HG03060 (cell line): Measurements from ENCODE around the gene PCED1B.
A peak's percentile ranks its signal among the peaks of the same experiment; 100 is the strongest.
"Not testable (repeated sequence)": the region's sequence is repeated elsewhere in the genome, so short reads cannot be mapped to it uniquely, and the experiment has no call there.

Experiments
- ATAC-seq: cut with Tn5 transposase; IDR thresholded peaks from one replicate; pipeline ENCODE4 v1.9.1; 2021; ENCODE audit warnings: low read depth, moderate number of reproducible peaks; ENCODE audit not compliant: unreplicated experiment

PCED1B gene

GRCh38 chr12:47202176-47202575 is 122.8 kb downstream of the PCED1B start:
- no peak for ATAC-seq

GRCh38 chr12:47205532-47206449 is 126.4 kb downstream of the PCED1B start:
- ATAC-seq, result no peak

DNA sequence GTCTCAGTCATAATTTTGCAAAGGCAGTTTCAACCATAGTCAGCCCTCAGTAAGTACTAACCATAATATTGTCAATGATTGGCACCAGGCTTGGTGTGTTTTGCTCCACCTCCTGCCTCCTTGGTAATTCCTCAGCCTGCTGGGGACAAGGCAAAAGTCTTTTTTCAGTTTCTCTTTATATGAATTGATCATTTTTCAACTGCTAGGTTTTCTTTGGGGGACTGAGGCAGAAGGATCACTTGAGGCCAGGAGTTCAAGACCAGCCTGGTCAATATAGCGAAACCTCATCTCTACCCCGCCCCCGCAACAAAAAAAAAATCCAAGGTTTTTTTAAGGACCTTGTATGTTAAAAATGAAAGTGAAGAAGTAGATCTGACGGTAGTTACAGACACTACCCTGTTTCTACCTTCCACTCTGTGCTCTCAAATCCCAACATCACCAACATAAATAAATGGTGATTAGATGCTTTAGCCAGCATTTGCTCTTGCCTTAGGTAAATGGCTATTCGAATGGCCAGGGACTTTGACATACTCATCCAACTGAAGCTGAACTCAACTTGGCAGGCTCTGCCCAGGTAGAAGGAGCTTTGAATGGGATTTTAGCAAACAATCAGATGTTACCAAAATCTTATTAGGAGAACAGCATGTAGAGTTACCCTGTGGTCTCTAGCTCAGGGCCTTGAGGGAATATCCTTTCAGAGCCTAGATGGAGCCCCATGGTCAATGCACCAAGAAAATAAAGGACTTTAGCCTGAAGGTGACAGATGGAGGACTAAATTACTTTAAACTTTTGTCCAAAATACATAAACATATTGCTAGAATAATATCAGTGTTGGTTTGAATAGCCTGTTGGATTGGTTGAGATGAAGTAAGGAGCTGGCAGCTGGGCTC is 127.3 kb downstream of the PCED1B start:
- no peak for ATAC-seq

- ATAC-seq, result peak; percentile 41
Observed at GRCh38 chr12:47207340-47207717, 127.9 kb downstream of the PCED1B start.

GRCh38 chr12:47207829-47208248 is 128.4 kb downstream of the PCED1B start:
- ATAC-seq, result peak; percentile 60

DNA sequence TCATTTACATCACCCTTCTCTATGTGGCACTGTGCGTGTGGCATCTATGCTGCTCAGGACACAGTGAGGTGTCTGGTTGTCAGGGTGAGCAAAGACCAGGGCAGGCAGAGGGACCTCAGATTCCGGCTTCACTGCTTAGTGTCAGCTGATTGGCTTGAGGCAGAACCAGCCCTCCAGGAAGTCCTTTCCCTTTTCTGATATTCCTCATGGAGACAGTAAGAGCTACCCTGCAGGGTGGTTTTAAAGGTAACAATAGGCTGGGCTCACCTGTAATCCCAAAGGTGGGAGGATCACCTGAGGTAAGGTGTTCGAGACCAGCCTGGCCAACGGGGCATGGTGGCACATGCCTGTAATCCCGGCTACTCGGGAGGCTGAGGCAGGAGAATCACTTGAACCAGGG is 129.6 kb downstream of the PCED1B start:
- ATAC-seq, result no peak

- ATAC-seq, result no peak
Observed at GRCh38 chr12:47210776-47211175, 131.4 kb downstream of the PCED1B start.

DNA sequence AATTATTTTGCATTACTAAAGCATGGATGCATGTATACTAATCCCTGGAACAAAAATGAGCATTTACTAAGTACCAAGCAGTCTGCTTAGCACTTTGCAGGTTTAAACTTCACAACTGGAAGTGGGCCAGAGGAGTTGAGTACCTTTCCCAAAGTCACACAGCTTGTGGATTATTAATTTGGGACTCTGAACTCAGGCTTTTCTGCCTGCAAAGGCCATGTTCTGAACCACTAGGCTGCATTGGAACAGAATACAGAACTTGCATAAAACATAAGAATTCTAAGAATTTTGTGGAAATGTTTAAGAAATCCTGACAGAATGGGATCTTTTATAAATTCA is 133.2 kb downstream of the PCED1B start:
- no peak for ATAC-seq

GRCh38 chr12:47213396-47213795 is 134.0 kb downstream of the PCED1B start:
- ATAC-seq, result no peak

- no peak for ATAC-seq
Observed at GRCh38 chr12:47214001-47214619, 134.7 kb downstream of the PCED1B start.

DNA sequence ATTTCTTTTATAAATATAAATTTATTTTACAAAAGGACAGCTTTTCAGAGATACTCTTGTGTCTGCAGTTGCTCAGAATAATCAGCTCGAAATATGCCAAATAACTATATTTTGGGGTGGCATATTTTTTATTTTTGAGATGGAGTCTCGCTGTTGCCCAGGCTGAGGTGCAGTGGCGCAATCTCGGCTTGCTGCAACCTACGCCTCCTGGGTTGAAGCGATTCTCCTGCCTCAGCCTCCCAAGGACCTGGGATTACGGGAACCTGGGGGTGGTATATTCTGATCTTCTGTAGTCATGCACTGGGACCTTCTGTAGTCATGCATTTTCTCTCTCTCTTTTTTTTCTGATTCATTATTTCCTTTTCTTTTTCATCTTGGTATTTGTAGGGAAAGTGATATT is 135.3 kb downstream of the PCED1B start:
- ATAC-seq, result no peak

- peak; percentile 63 for ATAC-seq
Observed at GRCh38 chr12:47216150-47216677, 136.8 kb downstream of the PCED1B start.

DNA sequence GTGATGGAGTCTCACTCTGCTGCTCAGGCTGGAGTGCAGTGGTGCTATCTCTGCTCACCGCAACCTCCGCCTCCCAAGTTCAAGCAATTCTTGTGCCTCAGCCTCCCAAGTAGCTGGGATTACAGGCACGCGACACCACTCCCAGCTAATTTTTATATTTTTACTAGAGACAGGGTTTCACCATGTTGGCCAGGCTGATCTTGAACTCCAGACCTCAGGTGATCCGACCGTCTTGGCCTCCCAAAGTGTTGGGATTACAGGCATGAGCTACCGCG is 138.1 kb downstream of the PCED1B start:
- ATAC-seq, result not testable (repeated sequence)

GRCh38 chr12:47218191-47218654 is 138.8 kb downstream of the PCED1B start:
- no peak for ATAC-seq

GRCh38 chr12:47219243-47219642 is 139.8 kb downstream of the PCED1B start:
- no peak for ATAC-seq

GRCh38 chr12:47221256-47222023 is 142.0 kb downstream of the PCED1B start:
- ATAC-seq, result no peak

DNA sequence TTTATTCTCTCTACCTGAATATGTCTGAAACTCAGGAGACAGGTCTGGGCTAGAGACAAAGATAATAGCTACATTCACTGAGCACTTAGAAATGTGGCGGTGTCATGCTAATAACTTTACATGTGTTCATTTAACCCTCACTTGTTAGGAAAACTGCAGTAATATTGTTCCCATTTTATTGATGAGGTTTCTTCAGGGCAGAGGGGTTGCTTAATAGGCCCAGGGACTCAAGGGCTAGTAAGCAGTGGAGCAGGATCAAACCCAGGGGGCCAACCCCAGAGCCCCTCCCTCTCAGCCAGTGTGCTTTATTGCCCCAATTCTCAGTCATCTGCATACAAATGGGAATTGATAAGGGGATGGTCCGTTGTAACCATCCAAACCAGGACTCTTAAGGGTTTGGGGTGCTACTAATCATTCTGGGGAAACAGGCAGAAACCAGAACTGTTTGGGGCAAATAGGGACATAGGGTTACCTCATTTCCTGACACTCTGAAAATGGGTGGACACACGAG is 143.2 kb downstream of the PCED1B start:
- no peak for ATAC-seq

DNA sequence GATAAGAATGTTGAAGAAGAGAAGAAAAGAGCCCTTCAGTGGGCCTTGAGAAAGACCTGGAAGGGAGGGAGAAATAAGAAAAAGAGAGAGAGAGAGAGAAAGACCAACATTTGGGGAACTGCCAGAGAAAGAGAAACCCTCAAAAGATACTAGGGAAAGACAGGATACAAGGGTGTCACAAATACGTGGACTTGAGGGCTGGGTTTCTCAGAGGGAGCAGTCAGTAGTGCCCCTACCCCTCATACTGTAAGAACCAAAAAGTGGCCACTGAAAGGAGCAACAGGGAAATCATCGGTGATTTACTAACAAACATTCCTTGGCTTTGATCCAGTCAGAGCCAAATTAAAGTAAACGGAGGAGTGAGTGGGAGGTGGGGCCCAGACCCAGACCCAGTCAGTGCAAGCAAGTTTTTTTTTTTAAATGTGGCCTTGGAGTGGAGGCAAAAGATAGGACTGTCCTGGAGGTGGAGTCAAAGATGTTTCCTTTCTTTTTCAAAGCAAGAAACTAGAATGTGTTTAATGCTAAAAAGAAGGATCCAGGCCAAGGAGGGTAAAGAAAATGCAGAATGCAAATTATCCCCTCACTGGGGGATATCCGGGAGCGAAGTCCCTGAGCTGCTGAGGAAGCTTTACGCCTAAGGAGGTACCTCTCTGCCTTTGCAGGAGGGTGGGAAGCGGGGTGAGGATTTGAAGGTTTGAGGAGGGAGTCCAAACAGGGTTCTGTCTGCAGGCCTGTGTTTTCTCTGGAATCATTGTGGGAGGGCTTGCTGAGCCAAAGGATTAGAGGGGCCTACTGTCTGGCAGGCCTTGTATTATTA is 143.8 kb downstream of the PCED1B start:
- no peak for ATAC-seq

DNA sequence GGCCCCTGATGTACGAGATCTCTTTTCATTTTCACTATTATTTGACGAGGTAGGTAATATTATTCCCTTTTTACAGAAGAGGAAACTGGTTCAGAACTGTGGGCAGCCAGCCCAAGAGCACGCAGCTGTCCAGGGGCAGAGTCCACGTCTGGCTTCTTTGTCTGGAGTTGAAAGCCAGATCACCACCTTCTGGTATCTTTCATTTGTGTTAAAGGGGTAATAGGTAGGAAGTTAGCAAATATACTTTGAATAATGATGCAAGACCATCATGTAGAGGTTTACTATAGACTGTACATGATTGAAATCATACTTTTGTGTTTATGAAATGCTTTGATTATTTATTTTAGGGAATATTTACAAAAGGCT is 144.4 kb downstream of the PCED1B start:
- ATAC-seq, result no peak
